HUDEP-2 (cell line): ENCODE measurements around the gene TMIGD1.
"Not testable (repeated sequence)": the region's sequence is repeated elsewhere in the genome, so short reads cannot be mapped to it uniquely, and the experiment has no call there.

Source experiments
- DNase-seq, 76 experiments: peaks; one replicate each; lab custom pipeline; 2025; ENCODE audit not compliant: unreplicated experiment in 76 of 76; lab: John Stamatoyannopoulos, UW

TMIGD1 gene

GRCh38 chr17:30360086-30360808 lies 26.4 kb upstream of the TMIGD1 start:
- no peak for DNase-seq

DNA sequence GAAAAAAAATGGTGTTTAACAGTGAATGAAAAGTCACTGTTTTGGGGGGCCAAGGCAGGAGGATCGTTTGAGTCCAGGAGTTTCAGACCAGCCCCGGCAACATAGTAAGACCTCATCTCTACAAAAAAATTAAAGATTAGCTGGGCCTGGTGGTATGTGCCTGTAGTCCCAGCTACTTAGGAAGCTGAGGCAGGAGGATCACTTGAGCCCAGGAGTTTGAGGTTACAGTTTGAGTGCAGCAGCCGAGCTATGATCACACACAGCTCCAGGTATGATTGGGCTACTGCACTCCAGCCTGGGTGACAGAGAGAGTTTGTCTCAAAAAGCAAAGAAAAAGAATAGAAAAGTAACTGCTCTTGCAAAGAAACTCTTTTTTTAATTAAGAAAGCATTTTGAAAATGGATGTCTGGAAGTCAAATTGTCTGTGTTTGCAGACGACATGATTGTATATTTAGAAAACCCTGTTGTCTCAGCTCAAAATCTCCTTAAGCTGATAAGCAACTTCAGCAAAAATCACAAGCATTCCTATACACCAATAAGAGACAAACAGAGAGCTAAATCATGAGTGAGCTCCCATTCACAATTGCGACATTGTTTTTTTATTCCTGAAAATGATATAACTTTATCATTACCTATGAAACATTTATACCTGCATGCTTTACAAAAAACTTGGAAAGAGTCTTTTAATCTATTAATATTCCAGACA lies 24.4 kb upstream of the TMIGD1 start:
- DNase-seq = no peak

- no peak for DNase-seq
Measured at GRCh38 chr17:30357476-30357875, 23.6 kb upstream of the TMIGD1 start.

- no peak for DNase-seq
Measured at GRCh38 chr17:30354701-30355100, 20.8 kb upstream of the TMIGD1 start.

GRCh38 chr17:30352240-30352814 lies 18.5 kb upstream of the TMIGD1 start:
- no peak for DNase-seq

GRCh38 chr17:30351735-30352134 lies 17.9 kb upstream of the TMIGD1 start:
- no peak for DNase-seq

GRCh38 chr17:30351263-30351662 lies 17.4 kb upstream of the TMIGD1 start:
- DNase-seq = not testable (repeated sequence)

DNA sequence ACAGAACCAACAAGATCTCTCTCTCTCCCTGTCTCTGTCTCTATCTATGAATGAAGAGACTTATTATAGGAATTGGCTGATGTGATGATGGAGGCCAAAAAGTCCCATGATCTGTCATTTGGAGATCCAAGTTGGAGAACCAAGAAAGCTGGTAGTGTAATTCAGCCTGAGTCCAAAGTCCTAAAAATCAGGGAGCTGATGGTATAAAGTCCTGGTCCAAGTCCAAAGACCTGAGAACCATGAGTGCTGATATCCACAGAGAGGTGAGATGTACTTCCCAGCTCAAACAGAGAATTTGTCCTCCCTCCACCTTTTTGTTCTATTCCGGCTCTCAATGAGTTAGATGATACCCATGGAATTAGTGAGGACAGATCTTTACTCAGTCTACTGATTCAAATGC lies 15.4 kb upstream of the TMIGD1 start:
- no peak for DNase-seq

- no peak for DNase-seq
Measured at GRCh38 chr17:30347488-30347887, 13.6 kb upstream of the TMIGD1 start.

DNA sequence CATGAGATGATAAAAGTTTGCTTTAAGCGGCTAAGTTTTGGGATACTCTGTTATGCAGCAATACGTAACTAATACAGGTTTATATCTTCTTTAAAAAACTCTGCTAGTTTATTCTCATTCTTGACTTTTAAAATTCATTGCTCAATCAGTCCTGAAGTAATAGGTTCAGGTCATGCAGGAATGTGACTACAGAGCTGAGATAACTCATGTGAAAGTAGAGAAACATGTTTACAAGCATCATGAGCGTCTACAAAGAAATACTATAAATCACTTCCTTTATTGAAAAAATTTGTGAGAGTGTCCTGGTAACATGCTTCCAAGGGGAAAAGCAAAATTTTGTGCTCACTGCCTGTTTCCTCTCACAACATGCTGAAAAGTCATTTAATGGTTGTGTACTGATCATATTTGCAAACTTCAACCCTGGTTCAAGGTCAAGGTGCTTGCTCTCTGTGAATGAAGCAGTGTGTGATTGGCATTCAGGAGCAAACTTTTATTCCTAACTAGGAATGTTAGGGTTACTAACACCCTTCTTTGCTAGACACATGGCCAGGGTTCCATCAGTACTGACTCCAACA lies 12.5 kb upstream of the TMIGD1 start:
- no peak for DNase-seq

DNA sequence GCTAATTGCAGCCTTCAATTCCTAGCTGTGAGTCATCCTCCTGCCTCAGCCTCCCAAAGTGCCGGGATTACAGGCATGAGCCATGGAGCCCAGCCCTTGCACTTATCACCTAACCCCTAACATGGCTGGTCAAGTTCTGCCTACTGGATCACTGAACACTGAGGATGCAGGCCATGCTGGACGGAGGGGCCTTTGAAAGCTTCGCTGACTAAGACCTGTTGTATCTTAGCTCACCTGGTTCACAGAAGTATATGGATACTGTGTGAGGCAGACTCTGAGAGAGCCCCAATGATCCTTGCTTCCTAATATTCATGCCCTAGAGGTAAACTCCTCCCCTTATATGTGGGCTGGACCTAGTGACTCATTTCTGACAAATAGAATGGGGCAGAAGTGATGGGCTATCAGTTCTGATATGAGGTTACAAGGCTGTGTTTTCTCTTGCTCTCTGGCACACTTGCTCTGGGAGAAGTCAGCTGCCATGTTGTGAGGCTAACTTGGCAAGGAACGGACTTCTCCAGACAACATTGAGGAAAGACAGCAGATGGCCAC lies 11.7 kb upstream of the TMIGD1 start:
- peak in 2 of 76 experiments; percentile 14 to 23 for DNase-seq

DNA sequence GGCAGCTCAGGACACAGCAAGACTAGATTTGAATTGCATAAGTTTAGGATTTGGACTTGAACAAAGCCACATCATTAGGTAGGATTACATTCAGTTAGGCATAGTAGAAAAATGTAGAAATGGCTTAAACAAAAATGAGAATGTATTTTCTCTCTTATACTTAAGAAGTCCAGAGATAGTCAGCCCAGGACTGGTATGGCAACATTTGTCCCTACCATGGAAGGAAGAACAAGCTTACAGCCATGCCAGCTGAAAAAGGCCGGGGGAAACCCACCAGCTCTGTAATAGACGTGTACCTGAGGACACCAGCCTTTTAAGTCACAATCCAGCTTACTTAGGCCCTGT lies 11.2 kb upstream of the TMIGD1 start:
- no peak for DNase-seq

DNA sequence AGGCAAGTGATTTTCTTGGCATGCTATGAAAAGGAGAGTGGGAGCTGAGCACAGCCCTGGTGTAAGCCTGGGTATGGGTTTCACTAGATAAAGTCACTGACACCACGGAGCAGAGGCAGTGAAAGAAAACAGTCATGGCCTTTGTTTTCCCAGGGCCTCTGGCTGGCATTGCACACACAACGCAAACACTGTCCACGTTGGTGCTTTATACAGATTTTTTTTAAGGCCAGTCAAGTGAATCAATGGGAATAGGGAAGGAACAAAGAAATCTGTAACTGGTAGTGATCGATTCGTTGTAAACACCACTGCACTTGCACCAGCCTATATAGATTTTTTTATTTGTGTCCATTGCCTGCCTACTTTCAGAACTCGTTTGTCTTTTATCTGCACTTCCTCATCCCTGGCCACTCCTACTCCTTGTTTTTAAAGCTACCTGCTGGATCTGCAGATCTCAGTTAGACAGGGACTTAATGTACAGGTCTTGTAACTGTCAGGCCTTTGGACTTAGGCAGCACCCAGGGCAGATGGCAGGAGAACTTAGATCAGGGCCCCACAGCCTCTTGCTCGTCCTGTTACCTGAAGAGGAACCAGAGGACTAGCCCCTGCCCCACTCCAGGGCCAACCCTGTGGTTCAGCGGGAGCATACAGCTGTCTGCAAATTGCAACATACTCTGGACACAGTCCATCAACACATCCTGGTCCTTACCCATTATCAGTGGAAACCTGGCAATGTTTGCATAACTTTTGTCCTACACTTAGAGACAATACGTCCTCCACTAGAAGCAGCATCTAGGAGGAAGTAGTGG lies 10.6 kb upstream of the TMIGD1 start:
- DNase-seq = peak in 1 of 76 experiments; percentile 1

GRCh38 chr17:30343796-30344195 lies 9.9 kb upstream of the TMIGD1 start:
- DNase-seq = no peak

- not testable (repeated sequence) for DNase-seq
Measured at GRCh38 chr17:30343244-30343643, 9.4 kb upstream of the TMIGD1 start.

DNA sequence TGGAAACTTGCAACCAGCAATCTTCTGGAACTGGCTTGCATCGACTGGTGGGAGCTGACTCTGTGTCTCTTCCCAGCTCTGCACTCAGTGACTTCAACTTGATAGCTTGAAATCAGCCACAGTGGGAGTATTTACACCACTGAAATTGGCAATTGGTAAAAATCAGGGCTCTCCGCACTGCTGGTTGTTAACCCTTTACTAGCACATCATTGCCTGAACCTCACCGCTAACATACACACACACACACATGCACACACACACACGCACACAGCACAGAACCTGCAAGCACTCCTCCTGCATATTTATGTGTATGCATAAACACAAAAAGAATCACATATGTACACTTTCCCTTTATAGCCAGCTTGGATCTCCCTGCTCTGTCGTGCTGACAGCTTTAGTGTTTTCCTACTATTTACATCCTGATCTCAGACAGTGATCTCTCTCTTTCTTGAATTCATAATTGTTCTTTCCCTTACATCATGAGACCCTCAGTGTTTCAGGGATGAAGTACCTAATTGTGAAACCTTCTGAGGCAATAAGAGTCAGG lies 7.9 kb upstream of the TMIGD1 start:
- DNase-seq = no peak

- DNase-seq = no peak
Measured at GRCh38 chr17:30340801-30341356, 7.0 kb upstream of the TMIGD1 start.

- no peak for DNase-seq
Measured at GRCh38 chr17:30339086-30339485, 5.2 kb upstream of the TMIGD1 start.

- no peak for DNase-seq
Measured at GRCh38 chr17:30337393-30337999, 3.6 kb upstream of the TMIGD1 start.
